Measurements from ENCODE around the gene ADAP1. TPM values are rescaled to one million over a fixed set of nuclear protein-coding genes. Genes with fewer than 3 reads are reported as not detected.
A peak's percentile ranks its signal among the peaks of the same experiment; 100 is the strongest.

The ADAP1 gene
- total RNA-seq, 1 experiment from 2014 or later: 3.5 TPM

GRCh38 chr7:974172-974571 lies 19.7 kb upstream of the ADAP1 start:
- Histone ChIP-seq H3K27ac (no peak overlapping the region), H3K4me3 (peak overlapping the region; percentile 98), H3K9me3 (replicated peaks) (no peaks in the 10 kb centered on the region), H3K4me1 (replicated peaks) (peaks cover 10% of the 10 kb centered on the region), H3K36me3 (peaks cover 43% of the 10 kb centered on the region), H3K27me3 (replicated peaks) (no peaks in the 10 kb centered on the region)
- no peak for DNase-seq (ENCODE audit: low read depth in 1 of 2, low spot score in 2 of 2)

- H3K27me3 ChIP-seq (replicated peaks): no peaks in the 10 kb centered on the region
- H3K27ac ChIP-seq: no peak overlapping the region
- no peaks in the 10 kb centered on the region for H3K9me3 ChIP-seq (replicated peaks)
- peaks cover 10% of the 10 kb centered on the region for H3K4me1 ChIP-seq (replicated peaks)
- H3K36me3 ChIP-seq: peaks cover 51% of the 10 kb centered on the region
- no peak for DNase-seq (ENCODE audit: low read depth in 1 of 2, low spot score in 2 of 2)
- H3K4me3 ChIP-seq: no peak overlapping the region
Measured at GRCh38 chr7:973312-973711, 18.8 kb upstream of the ADAP1 start.

- no peaks in the 10 kb centered on the region for H3K27me3 ChIP-seq (replicated peaks)
- H3K4me3 ChIP-seq: no peak overlapping the region
- no peak for DNase-seq (ENCODE audit: low read depth in 1 of 2, low spot score in 2 of 2)
- no peaks in the 10 kb centered on the region for H3K9me3 ChIP-seq (replicated peaks)
- H3K4me1 ChIP-seq (replicated peaks): peaks cover 10% of the 10 kb centered on the region
- no peak overlapping the region for H3K27ac ChIP-seq
- peaks cover 56% of the 10 kb centered on the region for H3K36me3 ChIP-seq
Measured at GRCh38 chr7:972676-973309, 18.3 kb upstream of the ADAP1 start.

GRCh38 chr7:972110-972509 lies 17.6 kb upstream of the ADAP1 start:
- Histone ChIP-seq H3K27ac (no peak overlapping the region), H3K4me3 (no peak overlapping the region), H3K27me3 (replicated peaks) (no peaks in the 10 kb centered on the region), H3K36me3 (peaks cover 63% of the 10 kb centered on the region), H3K4me1 (replicated peaks) (peaks cover 3% of the 10 kb centered on the region; the same call in 1 of the 2 replicates), H3K9me3 (replicated peaks) (no peaks in the 10 kb centered on the region)
- no peak for DNase-seq (ENCODE audit: low read depth in 1 of 2, low spot score in 2 of 2)

GRCh38 chr7:970744-971143 lies 16.3 kb upstream of the ADAP1 start:
- H3K9me3 ChIP-seq (replicated peaks): no peaks in the 10 kb centered on the region
- peaks cover 70% of the 10 kb centered on the region for H3K36me3 ChIP-seq
- no peak for DNase-seq (ENCODE audit: low read depth in 1 of 2, low spot score in 2 of 2)
- H3K4me3 ChIP-seq: no peak overlapping the region
- no peaks in the 10 kb centered on the region for H3K27me3 ChIP-seq (replicated peaks)
- no peak overlapping the region for H3K27ac ChIP-seq
- peaks cover 2% of the 10 kb centered on the region; the same call in 1 of the 2 replicates for H3K4me1 ChIP-seq (replicated peaks)

GRCh38 chr7:969403-969802 lies 14.9 kb upstream of the ADAP1 start:
- H3K36me3 ChIP-seq: peaks cover 66% of the 10 kb centered on the region
- H3K4me3 ChIP-seq: no peak overlapping the region
- H3K27ac ChIP-seq: no peak overlapping the region

GRCh38 chr7:968205-969105 lies 14.0 kb upstream of the ADAP1 start:
- DNase-seq (ENCODE audit: low read depth in 1 of 2, low spot score in 2 of 2): no peak
- Histone ChIP-seq H3K36me3 (peaks cover 64% of the 10 kb centered on the region), H3K4me3 (no peak overlapping the region), H3K9me3 (replicated peaks) (no peaks in the 10 kb centered on the region), H3K4me1 (replicated peaks) (no peaks in the 10 kb centered on the region), H3K27ac (no peak overlapping the region), H3K27me3 (replicated peaks) (no peaks in the 10 kb centered on the region)

More at GRCh38 chr7:969403-969802, 14.9 kb upstream of the ADAP1 start:
- no peaks in the 10 kb centered on the region for H3K27me3 ChIP-seq (replicated peaks)
- H3K9me3 ChIP-seq (replicated peaks): no peaks in the 10 kb centered on the region
- no peaks in the 10 kb centered on the region; the same call in 1 of the 2 replicates for H3K4me1 ChIP-seq (replicated peaks)
- DNase-seq (ENCODE audit: low read depth in 1 of 2, low spot score in 2 of 2): no peak

GRCh38 chr7:967361-968082 lies 13.0 kb upstream of the ADAP1 start:
- no peak overlapping the region for H3K27ac ChIP-seq

GRCh38 chr7:966291-967069 lies 12.0 kb upstream of the ADAP1 start:
- Histone ChIP-seq H3K27me3 (replicated peaks) (no peaks in the 10 kb centered on the region), H3K36me3 (peaks cover 45% of the 10 kb centered on the region), H3K4me3 (no peak overlapping the region), H3K4me1 (replicated peaks) (no peaks in the 10 kb centered on the region), H3K27ac (no peak overlapping the region), H3K9me3 (replicated peaks) (no peaks in the 10 kb centered on the region)
- no peak for DNase-seq (ENCODE audit: low read depth in 1 of 2, low spot score in 2 of 2)

More at GRCh38 chr7:967361-968082, 13.0 kb upstream of the ADAP1 start:
- no peak for DNase-seq (ENCODE audit: low read depth in 1 of 2, low spot score in 2 of 2)
- peaks cover 55% of the 10 kb centered on the region for H3K36me3 ChIP-seq
- H3K9me3 ChIP-seq (replicated peaks): no peaks in the 10 kb centered on the region
- no peak overlapping the region for H3K4me3 ChIP-seq
- H3K4me1 ChIP-seq (replicated peaks): no peaks in the 10 kb centered on the region
- H3K27me3 ChIP-seq (replicated peaks): no peaks in the 10 kb centered on the region

GRCh38 chr7:964401-965231 lies 10.1 kb upstream of the ADAP1 start:
- Histone ChIP-seq H3K4me1 (replicated peaks) (no peaks in the 10 kb centered on the region), H3K9me3 (replicated peaks) (no peaks in the 10 kb centered on the region), H3K36me3 (peaks cover 32% of the 10 kb centered on the region), H3K27me3 (replicated peaks) (no peaks in the 10 kb centered on the region), H3K27ac (no peak overlapping the region), H3K4me3 (no peak overlapping the region)
- no peak for DNase-seq (ENCODE audit: low read depth in 1 of 2, low spot score in 2 of 2)

- Histone ChIP-seq H3K4me1 (replicated peaks) (no peaks in the 10 kb centered on the region), H3K27ac (no peak overlapping the region), H3K4me3 (no peak overlapping the region), H3K9me3 (replicated peaks) (no peaks in the 10 kb centered on the region), H3K36me3 (peaks cover 21% of the 10 kb centered on the region), H3K27me3 (replicated peaks) (peaks cover 4% of the 10 kb centered on the region; the same call in 1 of the 2 replicates)
- DNase-seq (ENCODE audit: low read depth in 1 of 2, low spot score in 2 of 2): no peak
Measured at GRCh38 chr7:963236-964078, 9.0 kb upstream of the ADAP1 start.
